ENCODE measurements around the gene HCRTR1. TPM values are rescaled to one million over a fixed set of nuclear protein-coding genes. Genes with fewer than 3 reads are reported as not detected.

Gene HCRTR1
- total RNA-seq, 1 donor from 2014 or later, result not detected

GRCh38 chr1:31648641-31649357 is 31.3 kb downstream of the HCRTR1 start:
- peaks cover 9% of the 10 kb centered on the region for H3K9me3 Mint-ChIP-seq (ENCODE audit: unreplicated experiment)

DNA sequence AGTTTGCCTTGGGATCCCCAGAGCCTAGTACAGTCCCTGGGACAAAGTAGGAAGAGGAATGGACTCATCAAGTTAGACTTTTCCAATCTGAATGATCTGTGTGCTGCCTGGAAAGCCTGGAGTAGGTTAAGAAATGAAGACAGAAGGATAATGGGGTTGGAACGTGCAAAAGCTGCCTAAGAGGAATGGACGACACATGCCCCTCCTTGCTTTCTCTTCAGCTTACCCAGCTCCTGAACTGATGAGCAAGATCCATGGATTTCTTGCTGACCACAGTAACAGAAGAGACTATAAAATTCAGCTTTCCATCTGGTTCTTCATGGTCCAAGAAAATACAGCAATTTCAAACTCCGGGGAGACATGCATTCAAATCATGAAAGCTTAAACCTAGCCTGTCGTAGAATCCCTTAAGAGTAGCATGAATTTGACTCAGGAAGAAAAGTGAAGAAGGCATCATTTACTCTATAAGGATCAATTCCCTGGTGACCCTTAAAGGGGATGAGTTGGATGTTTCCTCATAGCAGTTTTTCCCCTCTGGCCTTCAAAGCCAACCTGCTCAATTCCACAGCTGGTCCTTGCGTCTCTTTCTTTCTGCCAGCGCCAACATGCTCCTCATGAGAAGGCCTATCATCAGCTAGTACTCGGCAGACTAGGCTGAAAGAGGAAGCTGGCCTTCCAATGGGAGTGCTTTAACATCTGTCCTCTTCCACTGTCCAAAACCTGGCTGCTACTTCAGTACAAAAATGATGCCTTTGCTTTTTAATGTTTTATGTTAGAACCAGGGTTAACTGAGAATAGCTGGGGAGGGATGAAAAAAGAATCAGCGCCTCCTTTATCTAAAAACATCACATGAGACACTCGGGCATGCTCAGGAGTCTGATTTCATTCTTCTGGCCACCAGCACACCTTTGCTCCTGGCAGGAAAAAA is 32.9 kb downstream of the HCRTR1 start:
- H3K27me3 Mint-ChIP-seq (ENCODE audit: unreplicated experiment), result peaks cover 2% of the 10 kb centered on the region
- no peak for TF ChIP-seq CTCF (IDR thresholded peaks at IDR 0.05; ENCODE audit: partially characterized antibody, unreplicated experiment)

More at GRCh38 chr1:31648641-31649357, 31.3 kb downstream of the HCRTR1 start:
- Mint-ChIP-seq H3K36me3 (ENCODE audit: unreplicated experiment) (no peaks in the 10 kb centered on the region), H3K4me3 (ENCODE audit: unreplicated experiment) (no peak overlapping the region), H3K4me1 (ENCODE audit: low read depth, unreplicated experiment) (peaks cover 9% of the 10 kb centered on the region), H3K27ac (ENCODE audit: unreplicated experiment) (no peak overlapping the region), H3K27me3 (ENCODE audit: unreplicated experiment) (peaks cover 8% of the 10 kb centered on the region)
- no peak for TF ChIP-seq CTCF (IDR thresholded peaks at IDR 0.05; ENCODE audit: partially characterized antibody, unreplicated experiment)
- no peak for DNase-seq

DNA sequence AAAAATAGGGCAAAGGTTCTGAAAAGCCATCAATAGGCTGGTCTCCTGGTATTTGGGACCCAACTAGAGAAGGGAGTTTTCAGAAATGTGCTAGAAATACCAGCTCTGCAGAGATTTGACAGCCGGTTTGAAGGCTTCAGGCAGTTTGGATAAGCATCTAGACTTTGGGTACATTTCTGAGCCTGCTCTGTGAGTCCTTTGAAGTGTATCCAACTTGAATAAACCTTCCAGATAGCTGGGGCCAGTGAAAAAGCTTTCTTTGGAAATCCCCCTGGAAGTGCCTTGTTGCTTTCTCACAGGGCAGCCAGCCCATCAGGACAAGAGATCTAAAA is 33.6 kb downstream of the HCRTR1 start:
- H3K27me3 Mint-ChIP-seq (ENCODE audit: unreplicated experiment), result peaks cover 2% of the 10 kb centered on the region
- peaks cover 14% of the 10 kb centered on the region for H3K4me1 Mint-ChIP-seq (ENCODE audit: low read depth, unreplicated experiment)
- TF ChIP-seq CTCF (IDR thresholded peaks at IDR 0.05; ENCODE audit: partially characterized antibody, unreplicated experiment), result no peak
- DNase-seq, result no peak
- H3K36me3 Mint-ChIP-seq (ENCODE audit: unreplicated experiment), result no peaks in the 10 kb centered on the region
- no peak overlapping the region for H3K27ac Mint-ChIP-seq (ENCODE audit: unreplicated experiment)
- peaks cover 4% of the 10 kb centered on the region for H3K9me3 Mint-ChIP-seq (ENCODE audit: unreplicated experiment)
- no peak overlapping the region for H3K4me3 Mint-ChIP-seq (ENCODE audit: unreplicated experiment)

More for the DNA sequence above, 32.9 kb downstream of the HCRTR1 start:
- no peak overlapping the region for H3K27ac Mint-ChIP-seq (ENCODE audit: unreplicated experiment)
- H3K4me3 Mint-ChIP-seq (ENCODE audit: unreplicated experiment), result no peak overlapping the region
- no peak for DNase-seq
- H3K9me3 Mint-ChIP-seq (ENCODE audit: unreplicated experiment), result peaks cover 4% of the 10 kb centered on the region
- peaks cover 14% of the 10 kb centered on the region for H3K4me1 Mint-ChIP-seq (ENCODE audit: low read depth, unreplicated experiment)
- no peaks in the 10 kb centered on the region for H3K36me3 Mint-ChIP-seq (ENCODE audit: unreplicated experiment)

- H3K9me3 Mint-ChIP-seq (ENCODE audit: unreplicated experiment), result peaks cover 2% of the 10 kb centered on the region
- no peaks in the 10 kb centered on the region for H3K36me3 Mint-ChIP-seq (ENCODE audit: unreplicated experiment)
- no peak overlapping the region for H3K4me3 Mint-ChIP-seq (ENCODE audit: unreplicated experiment)
- no peaks in the 10 kb centered on the region for H3K27me3 Mint-ChIP-seq (ENCODE audit: unreplicated experiment)
- no peak overlapping the region for H3K27ac Mint-ChIP-seq (ENCODE audit: unreplicated experiment)
- TF ChIP-seq CTCF (IDR thresholded peaks at IDR 0.05; ENCODE audit: partially characterized antibody, unreplicated experiment), result no peak
- DNase-seq, result no peak
- H3K4me1 Mint-ChIP-seq (ENCODE audit: low read depth, unreplicated experiment), result peaks cover 14% of the 10 kb centered on the region
Measured at GRCh38 chr1:31651766-31652165, 34.3 kb downstream of the HCRTR1 start.

Data from glutamatergic neuron (in vitro differentiated cells).